A549 (cell line): ENCODE data around the gene PRSS12. TPM values are rescaled to one million over a fixed set of nuclear protein-coding genes. Genes with fewer than 3 reads are reported as not detected.
A peak's percentile ranks its signal among the peaks of the same experiment; 100 is the strongest.
"Not testable (repeated sequence)": the region's sequence is repeated elsewhere in the genome, so short reads cannot be mapped to it uniquely, and the experiment has no call there.

Experiments
- ATAC-seq, 2 experiments: fragments of 200-7000 bp in 1 of 2; fragments of >200 bp in 1 of 2; cut with Nextera tagmentation in 1 of 2; cut with Tn5 transposase in 1 of 2; 3 replicates each; pipeline versions ENCODE4 v1.8.0 to v1.9.1; 2018 to 2020; ENCODE audit warnings: mild to moderate bottlenecking in 1 of 2, moderate library complexity in 1 of 2
- CTCF ChIA-PET: fragments of 300-600 bp; sonication (Branson Sonifier 250); formaldehyde crosslinking; extraction: SDS; loops from one replicate; lab custom pipeline; 2021; ENCODE audit warnings: antibody characterized with exemption, inconsistent platforms; lab: Yijun Ruan, JAX
- POLR2A ChIA-PET: fragments of 350-600 bp; formaldehyde crosslinking; extraction: SDS; loops from one replicate; lab custom pipeline; 2021; ENCODE audit warnings: antibody characterized with exemption, inconsistent platforms; lab: Yijun Ruan, JAX
- DNase-seq, 2 experiments: peaks; one replicate each; pipeline versions ENCODE4 v3.0.0 to v3.0.0-alpha.2; 2011 to 2016; ENCODE audit warnings: low read depth in 1 of 2, low spot score in 1 of 2
- FAIRE-seq: peaks from 2 replicates; lab custom pipeline; 2011; peaks lifted over from hg19 to GRCh38; lab: Jason Lieb, UNC
- H3K27ac ChIP-seq, 2 experiments: fragments of >200 bp; sonication (Bioruptor Twin); formaldehyde crosslinking; 3 replicates each; pipeline ENCODE4 v1.5.1; 2016 to 2017
- H3K4me1 ChIP-seq: fragments of >200 bp; sonication (Bioruptor Twin); formaldehyde crosslinking; 3 replicates; pipeline ENCODE4 v1.6.1; 2016
- H3K4me2 ChIP-seq: fragments of >200 bp; sonication (Bioruptor Twin); formaldehyde crosslinking; 3 replicates; pipeline ENCODE4 v1.6.1; 2016
- H3K4me3 ChIP-seq: fragments of >200 bp; sonication (Bioruptor Twin); formaldehyde crosslinking; 3 replicates; pipeline ENCODE4 v1.5.1; 2016
- H3K9me3 ChIP-seq: fragments of >200 bp; sonication (Bioruptor Twin); formaldehyde crosslinking; 3 replicates; pipeline ENCODE4 v1.6.1; 2016
- ATOH8 ChIP-seq: fragments of 250-450 bp; sonication (Bioruptor Pico); IDR thresholded peaks from 2 replicates; pipeline ENCODE4 v1.5.0; 2020; ENCODE audit warnings: low read depth, mild to moderate bottlenecking, moderate library complexity
- BCL3 ChIP-seq: fragments of >200 bp; sonication (Bioruptor Twin); formaldehyde crosslinking; IDR thresholded peaks from 3 replicates; pipeline ENCODE4 v1.6.1; 2016
- BHLHE40 ChIP-seq: IDR thresholded peaks from 2 replicates; pipeline ENCODE4 v1.6.1; 2012; ENCODE audit warnings: low read depth, low read length, inconsistent platforms
- CBX2 ChIP-seq: fragments of 200-600 bp; sonication (generic); IDR thresholded peaks from 2 replicates; pipeline ENCODE4 v1.6.1; 2016; ENCODE audit warnings: low read depth, mild to moderate bottlenecking, borderline replicate concordance
- CBX8 ChIP-seq: fragments of 200-600 bp; sonication (generic); IDR thresholded peaks from 2 replicates; pipeline ENCODE4 v1.6.1; 2016
- CHD2 ChIP-seq: fragments of 150-350 bp; IDR thresholded peaks from 2 replicates; pipeline ENCODE4 v1.6.1; 2014; ENCODE audit warnings: low read length; ENCODE audit not compliant: partially characterized antibody
- CHD4 ChIP-seq: fragments of 200-600 bp; sonication (generic); IDR thresholded peaks from 2 replicates; pipeline ENCODE4 v1.6.1; 2016; ENCODE audit warnings: antibody characterized with exemption, mild to moderate bottlenecking, borderline replicate concordance
- E2F6 ChIP-seq: IDR thresholded peaks from 2 replicates; pipeline ENCODE4 v1.6.1; 2012; ENCODE audit warnings: low read depth, borderline replicate concordance
- ELK1 ChIP-seq: fragments of 150-350 bp; IDR thresholded peaks from 2 replicates; pipeline ENCODE4 v1.6.1; 2014; ENCODE audit warnings: low read depth, mild to moderate bottlenecking, low read length
- ESRRA ChIP-seq: fragments of 150-350 bp; IDR thresholded peaks from 2 replicates; pipeline ENCODE4 v1.6.1; 2014; ENCODE audit warnings: mild to moderate bottlenecking, low read length, borderline replicate concordance
- FOSL2 ChIP-seq, 2 experiments: fragments of 450-650 bp in 1 of 2; fragments of >200 bp in 1 of 2; sonication (Bioruptor Twin) in 1 of 2; formaldehyde crosslinking; IDR thresholded peaks; 2 replicates each; pipeline versions ENCODE4 v1.5.0 to v1.6.1; 2016 to 2020; ENCODE audit warnings: mild to moderate bottlenecking in 1 of 2, moderate library complexity in 1 of 2
- FOXS1 ChIP-seq: fragments of 250-450 bp; sonication (Bioruptor Pico); IDR thresholded peaks from 2 replicates; pipeline ENCODE4 v1.5.0; 2020; ENCODE audit warnings: mild to moderate bottlenecking, moderate library complexity
- HDAC2 ChIP-seq: fragments of 200-600 bp; sonication (generic); IDR thresholded peaks from 2 replicates; pipeline ENCODE4 v1.6.1; 2016
- HOXB13 ChIP-seq: fragments of 250-450 bp; sonication (Bioruptor Pico); IDR thresholded peaks from 2 replicates; pipeline ENCODE4 v1.5.0; 2020; ENCODE audit warnings: low read depth, mild to moderate bottlenecking, moderate library complexity
- JUN ChIP-seq, 2 experiments: fragments of >200 bp; sonication (Bioruptor Twin); formaldehyde crosslinking; IDR thresholded peaks; 2 replicates in 1 of 2; 3 replicates in 1 of 2; pipeline ENCODE4 v1.6.1; 2016 to 2017
- KDM1A ChIP-seq: fragments of 200-600 bp; sonication (generic); IDR thresholded peaks from 2 replicates; pipeline ENCODE4 v1.6.1; 2016; ENCODE audit warnings: low read depth, mild to moderate bottlenecking
- NFE2L2 ChIP-seq: fragments of 150-350 bp; conservative IDR thresholded peaks from 2 replicates; pipeline ENCODE4 v1.6.1; 2014; ENCODE audit warnings: low read length
- NPAS2 ChIP-seq: fragments of 250-450 bp; sonication (Bioruptor Pico); IDR thresholded peaks from 2 replicates; pipeline ENCODE4 v1.8.0; 2022; ENCODE audit warnings: mild to moderate bottlenecking, moderate library complexity, borderline replicate concordance
- POLR2AphosphoS2 ChIP-seq: conservative IDR thresholded peaks from 2 replicates; pipeline ENCODE4 v1.6.1; 2012; ENCODE audit warnings: low read length, improper control_type of control experiment, inconsistent platforms
- RAD21 ChIP-seq, 2 experiments: fragments of >200 bp in 1 of 2; sonication (Bioruptor Twin) in 1 of 2; formaldehyde crosslinking in 1 of 2; IDR thresholded peaks in 1 of 2; conservative IDR thresholded peaks in 1 of 2; 2 replicates in 1 of 2; 3 replicates in 1 of 2; pipeline ENCODE4 v1.6.1; 2012 to 2018; ENCODE audit warnings: inconsistent platforms in 1 of 2
- RARB ChIP-seq: fragments of 250-450 bp; sonication (Bioruptor Pico); IDR thresholded peaks from 2 replicates; pipeline ENCODE4 v1.8.0; 2021; ENCODE audit warnings: mild to moderate bottlenecking, moderate library complexity
- SMC3 ChIP-seq: fragments of >200 bp; sonication (Bioruptor Twin); formaldehyde crosslinking; IDR thresholded peaks from 3 replicates; pipeline ENCODE4 v1.6.1; 2018; ENCODE audit warnings: inconsistent platforms
- TFCP2L1 ChIP-seq: fragments of 250-450 bp; sonication (Bioruptor Pico); IDR thresholded peaks from 2 replicates; pipeline ENCODE4 v1.5.0; 2021; ENCODE audit warnings: mild to moderate bottlenecking
- ZFP36 ChIP-seq: fragments of 450-650 bp; IDR thresholded peaks from 2 replicates; pipeline ENCODE4 v1.6.1; 2014; ENCODE audit warnings: borderline replicate concordance; ENCODE audit not compliant: partially characterized antibody
- WGBS: methylation state at CpG from one replicate; pipeline ENCODE4 v1.1.6; 2017; ENCODE audit errors: missing lambda C conversion rate; 5-methylcytosine and 5-hydroxymethylcytosine counted together
- polyA plus RNA-seq, 4 experiments: library from polyadenylated mRNA; depleted of rRNA in 3 of 4; stranded (reverse); fragments of >200 nt; fragmentation: RNase III in 1 of 4; extraction: RNeasy Plus Mini Kit Qiagen cat#74134 plus additional on column Dnase treatment in 1 of 4; gene quantifications; 2 replicates in 3 of 4; 3 replicates in 1 of 4; pipeline ENCODE4 v1.2.3, GENCODE V29; 2011 to 2017

The PRSS12 gene
- polyA plus RNA-seq, 2 of the 4 experiments (the other 2 are of a cell fraction): 0.34 to 0.36 TPM

GRCh38 chr4:118400356-118400755, 47.6 kb upstream of the PRSS12 start:
- no peak for DNase-seq
- TF ChIP-seq BHLHE40: no peak
- no peak for TF ChIP-seq FOSL2 (IDR thresholded peaks at IDR 0.05)
- TF ChIP-seq FOSL2 (CRISPR knock-in tag; IDR thresholded peaks at IDR 0.05): no peak
- no peak for TF ChIP-seq RAD21 (conservative IDR thresholded peaks at IDR 0.05 in 1 of 2, IDR thresholded peaks at IDR 0.05 in 1 of 2)
- no peak for TF ChIP-seq KDM1A
- TF ChIP-seq ESRRA: no peak
- ATAC-seq: no peak
- Histone ChIP-seq H3K4me1 (no peaks in the 10 kb centered on the region), H3K9me3 (no peaks in the 10 kb centered on the region), H3K4me3 (no peak overlapping the region), H3K27ac (no peak overlapping the region), H3K4me2 (no peak overlapping the region)
- WGBS: 33% methylated on average over 3 of the region's 3 CpGs
- ChIA-PET POLR2A (no interaction called here), CTCF (no interaction called here)
- no peak for FAIRE-seq

GRCh38 chr4:118399883-118400282, 47.1 kb upstream of the PRSS12 start:
- H3K4me1 ChIP-seq, H3K4me3 ChIP-seq, POLR2A ChIA-PET, H3K9me3 ChIP-seq, CTCF ChIA-PET, H3K4me2 ChIP-seq, ATAC-seq, FAIRE-seq, H3K27ac ChIP-seq: not testable (repeated sequence)
- DNase-seq: peak in 1 of 2 experiments; percentile 2
- 30% methylated on average over 4 of the region's 4 CpGs for WGBS

- ATAC-seq (no peak), DNase-seq (no peak), FAIRE-seq (no peak)
- POLR2A ChIA-PET: no interaction called here
- Histone ChIP-seq H3K4me2 (no peak overlapping the region), H3K9me3 (no peaks in the 10 kb centered on the region), H3K4me1 (no peaks in the 10 kb centered on the region), H3K4me3 (no peak overlapping the region), H3K27ac (no peak overlapping the region)
- TF ChIP-seq RAD21 (conservative IDR thresholded peaks at IDR 0.05 in 1 of 2, IDR thresholded peaks at IDR 0.05 in 1 of 2): no peak
- TF ChIP-seq ATOH8 (CRISPR knock-in tag): no peak
- TF ChIP-seq ELK1: no peak
- TF ChIP-seq E2F6: no peak
- TF ChIP-seq JUN (IDR thresholded peaks at IDR 0.05): no peak
- TF ChIP-seq TFCP2L1 (CRISPR knock-in tag): no peak
- no peak for TF ChIP-seq FOXS1 (CRISPR knock-in tag)
- TF ChIP-seq ZFP36: no peak
- no peak for TF ChIP-seq SMC3
- TF ChIP-seq CHD4: no peak
- no peak for TF ChIP-seq CBX2
- TF ChIP-seq HOXB13 (CRISPR knock-in tag): no peak
- TF ChIP-seq BCL3: no peak
- TF ChIP-seq CHD2: no peak
- TF ChIP-seq POLR2AphosphoS2: no peak
- TF ChIP-seq RARB (CRISPR knock-in tag): no peak
- TF ChIP-seq NPAS2 (CRISPR knock-in tag): no peak
- TF ChIP-seq HDAC2: no peak
- no peak for TF ChIP-seq CBX8
- TF ChIP-seq NFE2L2: no peak
- CTCF ChIA-PET: interaction anchor here (1.3 kb wide), 1 partner anchor 46 kb away, joined by 3 read pairs; the partner anchor contains the start of gene PRSS12
- WGBS: 60% methylated on average over 5 of the region's 5 CpGs
These were observed 45.7 kb upstream of the PRSS12 start for GRCh38 chr4:118398226-118399090.
